Esophagus (tissue), 2 donors: ENCODE measurements around the gene CDCA4. TPM values are rescaled to one million over a fixed set of nuclear protein-coding genes. Genes with fewer than 3 reads are reported as not detected.
"Not testable (repeated sequence)": the region's sequence is repeated elsewhere in the genome, so short reads cannot be mapped to it uniquely, and the experiment has no call there.

Source experiments
- H3K27ac ChIP-seq, 2 donors: one replicate each; pipeline ENCODE4 v1.5.1; 2013; ENCODE audit warnings: low read depth in 2 of 2, mild to moderate bottlenecking in 2 of 2, inconsistent platforms in 1 of 2, low read length in 1 of 2, moderate library complexity in 1 of 2
- H3K27me3 ChIP-seq, 2 donors: one replicate each; pipeline ENCODE4 v1.6.1; 2013; ENCODE audit warnings: low read length in 2 of 2, control low read depth in 1 of 2, mild to moderate bottlenecking in 1 of 2; ENCODE audit not compliant: insufficient read depth in 2 of 2, control insufficient read depth in 1 of 2
- H3K36me3 ChIP-seq, 2 donors: one replicate each; pipeline ENCODE4 v1.6.1; 2013; ENCODE audit warnings: low read length in 1 of 2; ENCODE audit not compliant: control insufficient read depth in 2 of 2, insufficient read depth in 2 of 2
- H3K4me1 ChIP-seq, 2 donors: one replicate each; pipeline ENCODE4 v1.6.1; 2013; ENCODE audit warnings: low read length in 1 of 2; ENCODE audit not compliant: control insufficient read depth in 2 of 2, insufficient read depth in 2 of 2
- H3K4me3 ChIP-seq, 2 donors: one replicate each; pipeline ENCODE4 v1.5.1; 2013; ENCODE audit warnings: low read length in 2 of 2, mild to moderate bottlenecking in 2 of 2, low read depth in 1 of 2, moderate library complexity in 1 of 2
- H3K9me3 ChIP-seq, 2 donors: one replicate each; pipeline ENCODE4 v1.6.1; 2013; ENCODE audit warnings: mild to moderate bottlenecking in 2 of 2, low read depth in 1 of 2, low read length in 1 of 2, moderate library complexity in 1 of 2; ENCODE audit not compliant: control insufficient read depth in 2 of 2, insufficient read depth in 1 of 2
- WGBS, 2 donors: extraction: QIAGEN DNeasy Blood & Tissue Kit; methylation state at CpG; one replicate each; pipeline ENCODE4 v1.1.7; 2013; 5-methylcytosine and 5-hydroxymethylcytosine counted together
- polyA plus RNA-seq, 2 donors: library from polyadenylated mRNA; stranded (reverse); fragments of 200-250 nt; gene quantifications; one replicate each; pipeline ENCODE4 v1.2.3, GENCODE V29; 2013
- donor health status: healthy with polysubstance abuse.
- donor health status: Bipolar disorder and iron deficiency.

The CDCA4 gene
- polyA plus RNA-seq, 2 donors = 23.5 to 24.7 TPM

DNA sequence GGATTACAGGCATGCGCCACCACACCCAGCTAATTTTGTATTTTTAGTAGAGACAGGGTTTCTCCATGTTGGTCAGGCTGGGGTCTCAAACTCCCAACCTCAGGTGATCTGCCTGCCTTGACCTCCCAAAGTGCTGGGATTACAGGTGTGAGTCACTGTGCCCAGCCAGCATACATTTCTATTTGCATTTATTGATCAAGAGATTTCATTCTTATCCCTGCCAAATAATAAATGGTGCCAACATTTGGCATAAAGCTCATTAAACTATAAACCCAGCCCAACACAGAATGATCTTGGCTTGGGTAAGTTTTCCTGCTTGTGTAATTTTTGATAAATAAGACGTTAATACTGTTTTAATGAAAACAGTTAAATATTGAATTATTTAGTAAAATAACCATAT lies 14.7 kb upstream of the CDCA4 start:
- not testable (repeated sequence) for H3K9me3 ChIP-seq, H3K27me3 ChIP-seq, H3K36me3 ChIP-seq, H3K27ac ChIP-seq, H3K4me3 ChIP-seq, H3K4me1 ChIP-seq
- 71 to 80% methylated on average over 2 of the region's 2 CpGs for WGBS, 2 donors

DNA sequence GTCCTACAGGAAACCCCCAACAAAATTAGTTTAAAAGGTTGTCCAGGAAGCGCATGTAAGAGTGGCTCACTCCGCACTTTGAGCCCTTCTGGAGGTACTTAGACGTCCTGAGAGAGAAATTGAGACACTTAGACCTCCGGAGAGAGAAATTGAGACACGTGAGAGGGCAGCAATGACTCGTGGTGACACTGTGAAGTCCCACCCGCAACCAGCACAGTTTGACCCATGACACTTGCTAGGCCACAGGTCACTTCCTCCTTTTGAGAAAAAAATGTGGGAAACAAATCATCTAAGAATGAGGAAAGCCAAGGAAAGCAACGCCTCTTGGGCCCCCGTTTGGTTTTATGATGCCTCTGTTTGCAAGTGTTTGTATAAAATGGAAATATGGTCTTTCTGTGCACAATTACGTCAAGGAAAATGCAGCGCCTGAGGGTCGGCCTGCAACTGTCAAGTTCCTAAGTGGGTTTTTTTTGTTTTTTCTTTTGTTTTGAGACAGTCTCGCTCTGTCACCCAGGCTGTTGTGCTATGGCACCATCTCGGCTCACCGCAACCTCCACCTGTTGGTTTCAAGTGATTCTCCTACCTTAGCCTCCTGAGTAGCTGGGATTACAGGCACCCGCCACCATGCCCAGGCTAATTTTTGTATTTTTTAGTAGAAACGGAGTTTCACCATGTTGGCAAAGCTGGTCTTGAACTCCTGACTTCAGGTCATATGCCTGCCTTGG lies 13.6 kb upstream of the CDCA4 start:
- Histone ChIP-seq H3K4me1 (no peaks in the 10 kb centered on the region), H3K4me3 (no peak overlapping the region), H3K9me3 (no peaks in the 10 kb centered on the region), H3K27me3 (no peaks in the 10 kb centered on the region), H3K36me3 (no peaks in the 10 kb centered on the region), H3K27ac (peak overlapping the region; percentile 49 to 79)
- 85 to 88% methylated on average over 17 of the region's 17 CpGs for WGBS, 2 donors

DNA sequence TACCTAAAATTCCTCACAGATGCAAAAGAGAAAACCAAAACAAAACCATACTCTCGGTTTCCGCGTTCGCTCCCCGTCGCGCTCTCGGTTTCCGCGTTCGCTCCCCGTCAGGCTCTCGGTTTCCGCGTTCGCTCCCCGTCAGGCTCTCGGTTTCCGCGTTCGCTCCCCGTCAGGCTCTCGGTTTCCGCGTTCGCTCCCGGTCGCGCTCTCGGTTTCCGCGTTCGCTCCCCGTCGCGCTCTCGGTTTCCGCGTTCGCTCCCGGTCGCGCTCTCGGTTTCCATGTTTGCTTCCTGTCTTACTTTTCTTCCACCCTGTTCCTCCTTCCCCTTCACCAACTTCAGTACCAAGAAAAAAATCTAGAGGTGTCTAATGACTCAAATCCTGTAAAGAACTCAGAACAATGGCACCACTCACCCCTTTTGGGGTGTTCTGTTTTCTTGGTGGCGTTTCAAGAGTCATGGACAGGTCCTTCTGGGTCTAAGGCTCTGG lies 12.6 kb upstream of the CDCA4 start:
- peak overlapping the region; percentile 35 to 53 for H3K4me3 ChIP-seq

DNA sequence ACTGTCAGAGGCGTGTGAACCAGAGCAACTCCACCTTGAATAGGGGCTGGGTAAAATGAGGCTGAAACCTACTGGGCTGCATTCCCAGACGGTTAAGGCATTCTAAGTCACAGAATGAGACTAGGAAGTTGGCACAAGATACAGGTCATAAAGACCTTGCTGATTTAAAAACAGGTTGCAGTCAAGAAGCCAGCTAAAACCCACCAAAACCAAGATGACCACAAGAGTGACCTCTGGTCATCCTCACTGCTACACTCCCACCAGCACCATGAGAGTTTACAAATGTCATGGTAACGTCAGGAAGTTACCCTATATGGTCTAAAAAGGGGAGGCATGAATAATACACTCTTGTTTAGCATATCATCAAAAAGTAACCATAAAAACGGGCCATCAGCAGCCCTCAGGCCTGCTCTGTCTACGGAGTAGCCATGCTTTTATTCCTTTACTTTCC lies 11.6 kb upstream of the CDCA4 start:
- H3K9me3 ChIP-seq, H3K27me3 ChIP-seq, H3K36me3 ChIP-seq, H3K4me1 ChIP-seq: not testable (repeated sequence)
- peak overlapping the region; percentile 70 to 79 for H3K27ac ChIP-seq
- peak overlapping the region in 1 of 2 donors; percentile 53 for H3K4me3 ChIP-seq
- 76 to 78% methylated on average over 5 of the region's 5 CpGs for WGBS, 2 donors

More for the DNA sequence above, 12.6 kb upstream of the CDCA4 start:
- H3K4me1 ChIP-seq, H3K27me3 ChIP-seq, H3K9me3 ChIP-seq, H3K36me3 ChIP-seq: not testable (repeated sequence)
- 7 to 9% methylated on average over 45 of the region's 45 CpGs for WGBS, 2 donors
- peak overlapping the region; percentile 48 to 79 for H3K27ac ChIP-seq

DNA sequence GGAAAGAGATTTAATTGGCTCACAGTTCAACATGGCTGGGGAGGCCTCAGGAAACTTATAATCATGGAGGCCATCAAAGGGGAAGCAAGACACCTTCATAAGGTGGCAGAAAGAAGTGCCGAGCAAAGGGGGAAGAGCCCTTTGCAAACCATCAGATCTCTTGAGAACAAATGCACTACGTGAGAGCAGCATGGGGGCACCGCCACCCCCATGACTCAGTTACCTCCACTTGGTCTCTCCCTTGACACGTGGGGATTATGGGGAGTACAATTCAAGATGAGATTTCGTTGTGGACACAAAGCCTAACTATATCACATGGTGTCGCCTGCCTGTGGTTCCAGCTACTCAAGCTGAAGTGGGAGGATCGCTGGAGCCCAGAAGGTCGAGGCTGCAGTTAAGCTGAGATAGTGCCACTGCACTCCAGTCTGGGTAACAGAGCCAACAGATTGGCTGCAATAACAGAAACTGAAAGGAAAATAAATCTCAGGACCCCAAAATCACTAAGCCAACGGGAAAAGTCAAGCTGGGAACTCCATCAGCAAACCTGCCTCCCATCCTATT lies 10.0 kb upstream of the CDCA4 start:
- Histone ChIP-seq H3K4me1 (no peaks in the 10 kb centered on the region), H3K27me3 (no peaks in the 10 kb centered on the region), H3K9me3 (no peaks in the 10 kb centered on the region), H3K36me3 (no peaks in the 10 kb centered on the region), H3K27ac (no peak overlapping the region), H3K4me3 (no peak overlapping the region)
- WGBS, 2 donors = 84 to 91% methylated on average over 9 of the region's 9 CpGs

DNA sequence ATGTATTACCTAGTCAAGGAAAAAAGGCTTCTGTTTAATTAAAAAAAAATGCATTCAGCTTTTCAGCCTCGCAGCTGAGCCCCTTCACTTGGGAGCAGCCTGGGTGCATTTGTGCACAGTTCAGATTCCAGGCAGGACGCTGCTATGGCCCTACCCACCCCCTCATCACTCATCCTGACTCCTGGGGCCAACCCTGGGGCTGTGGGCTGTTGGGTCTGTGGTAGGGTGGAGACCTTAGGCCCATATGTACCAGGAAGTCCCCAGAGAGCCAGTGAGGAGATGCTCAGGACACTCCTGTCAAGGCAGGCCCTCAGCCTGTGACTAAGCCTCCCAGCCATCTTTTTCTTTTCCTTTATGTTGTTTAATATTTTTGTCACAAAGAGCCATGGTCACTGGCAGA lies 9.3 kb upstream of the CDCA4 start:
- peak overlapping the region in 1 of 2 donors; percentile 13 for H3K27ac ChIP-seq
- no peaks in the 10 kb centered on the region for H3K9me3 ChIP-seq

DNA sequence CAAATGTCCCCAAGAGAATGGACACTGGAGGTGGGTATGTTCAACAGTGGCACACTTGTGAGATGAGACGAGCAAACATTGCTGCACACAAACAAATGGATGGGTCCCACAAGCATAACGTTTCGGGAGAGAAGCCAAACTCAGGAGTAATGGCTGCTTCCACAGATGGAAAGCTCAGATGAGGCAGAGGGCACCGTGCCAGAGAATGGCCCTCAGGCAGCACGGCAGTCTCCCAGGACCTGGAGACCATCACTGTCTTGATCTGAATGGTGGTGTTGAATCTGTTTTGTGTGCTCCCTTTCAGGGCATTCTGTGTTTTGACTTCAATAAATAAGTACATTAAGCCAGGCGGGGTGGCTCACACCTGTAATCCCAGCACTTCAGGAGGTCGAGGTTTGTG lies 8.5 kb upstream of the CDCA4 start:
- Histone ChIP-seq H3K27me3 (no peaks in the 10 kb centered on the region), H3K27ac (no peak overlapping the region), H3K36me3 (no peaks in the 10 kb centered on the region), H3K4me1 (no peaks in the 10 kb centered on the region), H3K9me3 (no peaks in the 10 kb centered on the region), H3K4me3 (no peak overlapping the region)
- 85 to 89% methylated on average over 7 of the region's 7 CpGs for WGBS, 2 donors

More for the DNA sequence above, 9.3 kb upstream of the CDCA4 start:
- H3K27me3 ChIP-seq = no peaks in the 10 kb centered on the region
- 75 to 81% methylated on average over 2 of the region's 2 CpGs for WGBS, 2 donors
- no peak overlapping the region for H3K4me3 ChIP-seq
- no peaks in the 10 kb centered on the region for H3K4me1 ChIP-seq
- H3K36me3 ChIP-seq = no peaks in the 10 kb centered on the region

DNA sequence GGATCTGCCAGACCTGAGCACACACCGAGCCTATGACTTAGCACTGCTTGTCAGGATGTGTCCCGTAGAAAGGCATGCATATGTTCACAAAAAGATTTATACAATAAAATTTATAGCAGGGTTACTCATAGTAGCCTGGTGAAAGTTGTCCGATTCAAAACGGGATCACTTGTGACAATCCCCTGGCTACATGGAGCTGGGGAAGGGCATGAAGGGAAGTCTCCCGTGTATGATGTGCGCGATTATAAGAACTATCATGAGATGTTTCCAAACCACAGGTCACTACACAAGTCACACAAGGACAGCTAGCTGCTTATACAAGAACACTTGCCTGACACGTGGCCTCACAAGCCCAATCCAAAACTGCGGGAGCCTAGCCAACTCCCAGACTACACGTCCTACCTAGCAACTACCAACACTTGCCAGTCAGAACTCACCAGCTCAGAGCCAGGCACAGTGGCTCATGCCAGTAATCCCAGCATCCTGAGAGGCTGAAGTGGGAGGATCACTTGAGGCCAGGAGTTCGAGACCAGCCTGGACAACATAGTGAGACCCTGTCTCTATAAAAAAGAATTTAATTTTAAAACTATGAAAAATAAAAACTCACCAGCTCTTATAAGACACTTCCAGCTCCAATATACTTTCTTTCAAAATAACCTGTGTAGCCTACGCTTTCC lies 7.5 kb upstream of the CDCA4 start:
- H3K4me1 ChIP-seq = no peaks in the 10 kb centered on the region
- H3K4me3 ChIP-seq = no peak overlapping the region
- WGBS, 2 donors = 66 to 72% methylated on average over 12 of the region's 12 CpGs
- H3K27ac ChIP-seq = peak overlapping the region; percentile 15 to 65
- H3K27me3 ChIP-seq = no peaks in the 10 kb centered on the region
- no peaks in the 10 kb centered on the region for H3K9me3 ChIP-seq
- no peaks in the 10 kb centered on the region for H3K36me3 ChIP-seq

DNA sequence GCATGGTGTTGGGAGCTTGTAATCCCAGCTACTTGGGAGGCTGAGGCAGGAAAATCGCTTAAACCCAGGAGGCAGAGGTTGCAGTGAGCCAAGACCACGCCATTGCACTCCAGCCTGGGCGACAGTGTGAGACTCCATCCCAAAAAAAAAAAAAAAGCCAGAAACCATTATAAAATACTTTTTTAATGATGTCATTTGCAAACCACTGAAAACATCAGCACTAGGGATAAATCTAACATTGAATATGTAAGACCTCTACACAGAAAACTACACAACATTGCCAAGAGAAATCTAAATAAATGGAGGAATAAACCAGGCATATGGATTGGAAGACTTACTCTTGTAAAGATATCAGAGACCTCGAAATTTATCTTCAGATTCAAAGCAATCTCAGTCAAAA lies 6.8 kb upstream of the CDCA4 start:
- H3K27ac ChIP-seq, H3K9me3 ChIP-seq, H3K36me3 ChIP-seq, H3K4me3 ChIP-seq, H3K27me3 ChIP-seq, H3K4me1 ChIP-seq: not testable (repeated sequence)
- 76 to 83% methylated on average over 4 of the region's 4 CpGs for WGBS, 2 donors
